ENCODE measurements around the gene RRBP1.

The RRBP1 gene

GRCh38 chr20:17643531-17644188 lies 38.4 kb downstream of the RRBP1 start:
- H3K9me3 ChIP-seq (ENCODE audit: low read length), result no peaks in the 10 kb centered on the region
- no peak overlapping the region for H2AFZ ChIP-seq (ENCODE audit: low read depth, low read length)
- no peaks in the 10 kb centered on the region for H3K36me3 ChIP-seq (ENCODE audit: insufficient read depth, low read length)
- H3K27me3 ChIP-seq (ENCODE audit: insufficient read depth, low read length), result no peaks in the 10 kb centered on the region
- peaks cover 31% of the 10 kb centered on the region for H3K4me1 ChIP-seq (ENCODE audit: insufficient read depth, low read length)
- no peak overlapping the region for H3K4me3 ChIP-seq (ENCODE audit: low read length)

- H3K36me3 ChIP-seq (ENCODE audit: insufficient read depth, low read length), result no peaks in the 10 kb centered on the region
These were observed 39.4 kb downstream of the RRBP1 start for GRCh38 chr20:17642404-17643269.

GRCh38 chr20:17641993-17642392 lies 40.0 kb downstream of the RRBP1 start:
- Histone ChIP-seq H3K4me3 (ENCODE audit: low read length) (no peak overlapping the region), H3K9me3 (ENCODE audit: low read length) (no peaks in the 10 kb centered on the region), H3K36me3 (ENCODE audit: insufficient read depth, low read length) (no peaks in the 10 kb centered on the region), H2AFZ (ENCODE audit: low read depth, low read length) (no peak overlapping the region), H3K4me1 (ENCODE audit: insufficient read depth, low read length) (peaks cover 24% of the 10 kb centered on the region), H3K27me3 (ENCODE audit: insufficient read depth, low read length) (no peaks in the 10 kb centered on the region)

More at GRCh38 chr20:17642404-17643269, 39.4 kb downstream of the RRBP1 start:
- no peak overlapping the region for H3K4me3 ChIP-seq (ENCODE audit: low read length)
- peaks cover 24% of the 10 kb centered on the region for H3K4me1 ChIP-seq (ENCODE audit: insufficient read depth, low read length)
- H3K9me3 ChIP-seq (ENCODE audit: low read length), result no peaks in the 10 kb centered on the region
- H2AFZ ChIP-seq (ENCODE audit: low read depth, low read length), result no peak overlapping the region
- no peaks in the 10 kb centered on the region for H3K27me3 ChIP-seq (ENCODE audit: insufficient read depth, low read length)

GRCh38 chr20:17641520-17641964 lies 40.5 kb downstream of the RRBP1 start:
- H3K4me3 ChIP-seq (ENCODE audit: low read length), result no peak overlapping the region
- no peaks in the 10 kb centered on the region for H3K9me3 ChIP-seq (ENCODE audit: low read length)
- no peak overlapping the region for H2AFZ ChIP-seq (ENCODE audit: low read depth, low read length)
- H3K36me3 ChIP-seq (ENCODE audit: insufficient read depth, low read length), result no peaks in the 10 kb centered on the region
- H3K27me3 ChIP-seq (ENCODE audit: insufficient read depth, low read length), result no peaks in the 10 kb centered on the region
- H3K4me1 ChIP-seq (ENCODE audit: insufficient read depth, low read length), result peaks cover 28% of the 10 kb centered on the region

GRCh38 chr20:17640875-17641378 lies 41.1 kb downstream of the RRBP1 start:
- Histone ChIP-seq H3K4me3 (ENCODE audit: low read length) (no peak overlapping the region), H3K36me3 (ENCODE audit: insufficient read depth, low read length) (no peaks in the 10 kb centered on the region), H3K4me1 (ENCODE audit: insufficient read depth, low read length) (peaks cover 34% of the 10 kb centered on the region), H2AFZ (ENCODE audit: low read depth, low read length) (no peak overlapping the region), H3K9me3 (ENCODE audit: low read length) (no peaks in the 10 kb centered on the region), H3K27me3 (ENCODE audit: insufficient read depth, low read length) (no peaks in the 10 kb centered on the region)

GRCh38 chr20:17640146-17640874 lies 41.7 kb downstream of the RRBP1 start:
- no peak overlapping the region for H2AFZ ChIP-seq (ENCODE audit: low read depth, low read length)
- H3K4me3 ChIP-seq (ENCODE audit: low read length), result no peak overlapping the region
- no peaks in the 10 kb centered on the region for H3K9me3 ChIP-seq (ENCODE audit: low read length)
- no peaks in the 10 kb centered on the region for H3K36me3 ChIP-seq (ENCODE audit: insufficient read depth, low read length)
- H3K27me3 ChIP-seq (ENCODE audit: insufficient read depth, low read length), result no peaks in the 10 kb centered on the region
- peaks cover 38% of the 10 kb centered on the region for H3K4me1 ChIP-seq (ENCODE audit: insufficient read depth, low read length)

- Histone ChIP-seq H3K27me3 (ENCODE audit: insufficient read depth, low read length) (no peaks in the 10 kb centered on the region), H3K36me3 (ENCODE audit: insufficient read depth, low read length) (no peaks in the 10 kb centered on the region), H2AFZ (ENCODE audit: low read depth, low read length) (no peak overlapping the region), H3K4me3 (ENCODE audit: low read length) (no peak overlapping the region), H3K4me1 (ENCODE audit: insufficient read depth, low read length) (peaks cover 29% of the 10 kb centered on the region), H3K9me3 (ENCODE audit: low read length) (no peaks in the 10 kb centered on the region)
These were observed 43.1 kb downstream of the RRBP1 start for GRCh38 chr20:17638835-17639407.

- no peaks in the 10 kb centered on the region for H3K36me3 ChIP-seq (ENCODE audit: insufficient read depth, low read length)
- H3K4me3 ChIP-seq (ENCODE audit: low read length), result no peak overlapping the region
- H2AFZ ChIP-seq (ENCODE audit: low read depth, low read length), result no peak overlapping the region
- peaks cover 21% of the 10 kb centered on the region for H3K4me1 ChIP-seq (ENCODE audit: insufficient read depth, low read length)
- H3K9me3 ChIP-seq (ENCODE audit: low read length), result no peaks in the 10 kb centered on the region
- H3K27me3 ChIP-seq (ENCODE audit: insufficient read depth, low read length), result no peaks in the 10 kb centered on the region
These were observed 43.9 kb downstream of the RRBP1 start for GRCh38 chr20:17637985-17638640.

GRCh38 chr20:17637413-17637780 lies 44.6 kb downstream of the RRBP1 start:
- peaks cover 16% of the 10 kb centered on the region for H3K4me1 ChIP-seq (ENCODE audit: insufficient read depth, low read length)
- no peaks in the 10 kb centered on the region for H3K27me3 ChIP-seq (ENCODE audit: insufficient read depth, low read length)
- no peak overlapping the region for H3K4me3 ChIP-seq (ENCODE audit: low read length)
- H2AFZ ChIP-seq (ENCODE audit: low read depth, low read length), result no peak overlapping the region
- H3K9me3 ChIP-seq (ENCODE audit: low read length), result no peaks in the 10 kb centered on the region
- H3K36me3 ChIP-seq (ENCODE audit: insufficient read depth, low read length), result no peaks in the 10 kb centered on the region

- Histone ChIP-seq H2AFZ (ENCODE audit: low read depth, low read length) (no peak overlapping the region), H3K4me3 (ENCODE audit: low read length) (no peak overlapping the region), H3K9me3 (ENCODE audit: low read length) (no peaks in the 10 kb centered on the region), H3K4me1 (ENCODE audit: insufficient read depth, low read length) (peaks cover 16% of the 10 kb centered on the region), H3K27me3 (ENCODE audit: insufficient read depth, low read length) (no peaks in the 10 kb centered on the region), H3K36me3 (ENCODE audit: insufficient read depth, low read length) (no peaks in the 10 kb centered on the region)
These were observed 45.3 kb downstream of the RRBP1 start for GRCh38 chr20:17636523-17637412.

- Histone ChIP-seq H2AFZ (ENCODE audit: low read depth, low read length) (no peak overlapping the region), H3K4me1 (ENCODE audit: insufficient read depth, low read length) (peaks cover 16% of the 10 kb centered on the region), H3K4me3 (ENCODE audit: low read length) (no peak overlapping the region), H3K9me3 (ENCODE audit: low read length) (no peaks in the 10 kb centered on the region), H3K36me3 (ENCODE audit: insufficient read depth, low read length) (no peaks in the 10 kb centered on the region), H3K27me3 (ENCODE audit: insufficient read depth, low read length) (no peaks in the 10 kb centered on the region)
These were observed 46.5 kb downstream of the RRBP1 start for GRCh38 chr20:17635332-17636244.

Data from neuron (in vitro differentiated cells).